ENCODE results near the gene FBXW5.

FBXW5 gene

DNA sequence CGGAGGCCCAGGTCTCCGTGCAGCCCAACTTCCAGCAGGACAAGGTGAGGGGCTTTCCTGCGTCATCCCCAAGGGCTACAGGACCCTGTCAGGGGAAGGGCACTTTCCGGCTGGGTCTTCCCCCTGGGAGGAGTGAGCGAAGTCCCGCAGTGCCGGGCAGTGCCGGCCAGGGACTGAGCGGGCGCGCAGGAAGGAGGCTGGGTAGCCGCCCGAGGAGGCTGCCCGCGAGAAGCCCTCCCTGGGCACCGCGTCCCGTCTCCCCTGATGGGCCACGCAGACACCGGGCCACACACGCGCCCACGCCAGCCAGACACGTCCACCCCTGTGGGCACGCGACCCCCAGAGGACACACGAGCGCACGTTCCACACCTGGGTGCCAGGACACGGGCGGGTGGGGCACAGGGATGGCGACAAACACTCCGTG lies 33.1 kb upstream of the FBXW5 start:
- no peak for DNase-seq

DNA sequence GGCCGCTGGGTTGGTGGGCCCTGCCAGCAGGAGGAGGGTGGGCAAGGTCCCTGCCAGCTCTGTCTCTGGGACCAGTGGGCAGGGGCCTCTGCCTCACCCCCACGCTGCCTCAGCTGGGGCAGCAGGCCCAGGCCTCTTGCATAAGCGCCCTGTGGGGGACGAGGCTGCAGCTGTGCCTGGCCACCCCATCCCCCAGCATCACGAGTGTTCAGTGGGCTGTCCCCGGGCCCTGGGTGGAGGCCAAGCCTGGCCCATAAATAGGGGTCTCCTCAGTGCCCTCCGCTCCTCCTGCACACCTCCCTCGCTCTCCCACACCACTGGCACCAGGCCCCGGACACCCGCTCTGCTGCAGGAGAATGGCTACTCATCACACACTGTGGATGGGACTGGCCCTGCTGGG lies 32.7 kb upstream of the FBXW5 start, which contains the start of gene PTGDS:
Gene PTGDS, plus strand, starts transcription at position 282 of the 400 bp plus-strand sequence. Its CDS starts 75 bp downstream, at position 357.
- no peak for DNase-seq

DNA sequence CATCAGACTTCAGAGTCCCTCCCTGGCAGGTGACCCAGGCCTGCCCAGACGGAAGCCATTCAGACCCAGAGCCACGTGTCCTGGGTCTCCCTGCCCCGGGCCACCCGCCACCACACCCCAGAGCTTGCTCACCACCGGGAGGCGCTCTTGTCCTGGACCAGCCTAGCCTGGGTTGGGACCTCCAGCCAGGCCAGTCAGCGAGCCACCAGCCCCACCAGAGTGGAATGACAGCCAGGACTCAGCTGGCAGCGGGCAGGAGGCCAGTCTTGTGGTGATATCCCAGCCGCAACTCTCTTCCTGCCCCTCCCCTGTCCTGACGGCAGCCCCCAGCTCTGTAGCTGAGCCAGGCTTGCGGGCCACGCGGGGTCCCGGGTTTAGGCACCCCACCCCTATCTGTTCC lies 31.1 kb upstream of the FBXW5 start:
- DNase-seq, result no peak

DNA sequence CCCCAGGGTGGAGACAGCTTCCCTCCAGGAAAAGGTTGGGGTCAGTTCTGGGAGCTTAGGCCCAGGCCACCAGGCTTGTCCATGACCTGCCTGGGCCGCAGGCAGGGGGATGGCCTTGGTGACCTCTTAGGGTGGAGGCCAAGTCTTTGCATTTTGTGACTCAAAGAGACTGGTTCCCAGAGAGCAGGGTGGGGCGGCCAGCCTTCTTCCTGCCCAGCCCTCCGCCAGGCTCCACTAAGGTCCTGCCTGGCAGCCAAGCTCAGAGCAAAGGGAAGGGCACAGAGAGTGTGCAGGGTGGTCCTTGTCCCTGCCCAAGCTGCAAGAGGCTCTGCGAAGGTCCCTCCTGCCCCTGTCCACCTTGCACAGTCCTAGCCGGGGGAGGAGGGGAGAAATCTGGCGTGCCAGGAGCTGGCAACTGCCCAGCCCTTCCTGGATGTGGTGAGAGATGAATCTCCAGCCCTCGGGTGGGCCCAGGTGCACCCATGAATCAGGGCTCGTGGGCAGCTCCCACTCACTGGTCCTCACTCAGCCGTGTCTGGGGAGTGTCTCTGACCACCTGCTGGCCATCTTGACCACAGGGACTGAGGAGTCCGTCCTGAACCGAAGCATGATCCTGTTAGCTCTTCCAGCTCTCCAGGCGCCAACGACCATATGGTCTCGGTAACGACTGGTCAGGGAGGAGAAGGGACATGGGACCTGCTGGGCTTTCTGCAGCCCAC lies 30.4 kb upstream of the FBXW5 start:
- no peak for DNase-seq

DNA sequence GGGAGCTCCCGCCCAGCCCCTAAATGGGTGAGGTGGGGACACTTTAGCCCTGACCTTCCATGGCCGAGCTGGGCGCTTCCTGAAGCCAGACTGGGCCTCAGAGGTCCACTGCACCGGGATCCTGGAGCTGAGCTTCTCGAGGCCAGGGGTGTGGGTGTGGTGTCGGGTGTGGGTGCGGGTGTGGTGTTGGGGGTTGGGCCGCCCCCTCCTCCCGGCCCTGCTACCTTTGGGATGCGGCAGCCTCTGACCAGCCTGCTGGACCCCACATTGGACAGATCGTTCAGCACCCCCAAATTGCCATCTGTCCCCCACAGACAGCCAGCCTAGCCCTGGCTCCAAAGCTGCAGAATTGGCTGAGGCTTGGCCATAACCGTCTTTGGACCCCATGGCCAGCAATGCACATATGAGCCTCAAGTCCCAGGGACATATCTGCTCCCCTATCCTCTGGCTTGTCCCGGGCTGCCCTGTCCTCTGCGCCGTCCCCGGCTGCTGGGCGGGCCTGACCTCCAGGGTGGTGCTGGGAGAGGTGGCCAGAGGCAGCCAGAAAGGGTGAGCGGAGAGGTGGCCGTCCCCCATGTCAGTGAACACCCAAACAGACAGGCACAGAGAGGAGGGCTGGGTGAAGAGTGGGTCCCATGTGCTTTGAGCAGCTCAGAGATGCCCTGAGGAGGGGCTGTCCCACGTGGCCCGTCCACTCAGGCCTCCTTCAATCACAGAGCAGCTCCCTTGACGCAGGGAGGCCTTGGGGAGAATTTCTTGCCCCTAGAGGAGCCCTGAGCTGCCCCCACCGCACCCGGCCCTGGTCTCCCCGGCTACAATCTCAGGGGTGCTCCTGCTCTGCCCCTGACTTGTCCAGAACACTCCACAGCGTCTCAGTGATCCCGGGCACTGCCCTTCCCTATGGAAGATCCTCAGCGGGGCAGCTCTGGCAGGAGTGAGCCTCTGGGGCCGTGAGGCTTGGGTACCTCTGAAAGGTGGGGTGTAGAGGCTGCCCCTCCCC lies 29.4 kb upstream of the FBXW5 start:
- DNase-seq, result no peak

DNA sequence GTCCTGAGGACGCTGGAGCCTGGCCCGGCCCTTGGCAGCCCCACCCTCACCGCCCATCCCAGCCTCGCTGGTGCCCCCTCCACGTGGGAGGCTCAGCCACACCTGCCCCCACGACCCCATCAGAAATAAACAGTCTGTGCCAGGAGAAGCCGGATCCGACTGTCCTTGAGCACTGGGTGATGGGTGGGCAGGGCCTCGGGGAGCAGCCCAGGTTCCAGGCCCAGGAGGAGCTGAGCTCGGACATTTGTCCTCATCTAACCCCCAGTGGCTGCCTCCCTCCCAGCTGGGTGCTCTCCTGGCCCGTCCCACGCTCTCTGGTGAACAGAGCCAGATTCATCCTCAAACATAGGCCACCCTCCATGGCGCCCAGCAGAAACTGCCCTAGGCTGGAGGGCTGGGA lies 28.2 kb upstream of the FBXW5 start:
- no peak for DNase-seq

DNA sequence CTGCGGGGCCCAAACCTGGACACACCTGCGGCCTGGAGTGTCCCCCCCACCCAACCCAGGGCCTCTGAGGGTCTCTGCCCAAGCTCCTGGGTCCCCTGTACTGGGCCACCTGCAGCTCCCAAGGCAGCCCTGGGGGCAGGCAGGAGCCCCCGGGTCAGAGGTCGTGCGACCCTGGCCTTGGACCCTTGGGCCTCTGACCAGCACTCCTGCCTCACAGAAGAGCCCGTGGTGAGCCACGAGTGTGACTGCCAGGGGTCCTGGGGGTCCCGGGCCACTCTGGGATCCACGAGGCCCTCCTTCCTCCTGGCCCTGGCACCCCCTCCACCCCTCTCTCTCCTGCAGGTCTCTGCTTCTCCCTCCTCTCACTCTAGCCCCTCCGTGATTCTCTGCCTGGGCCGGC lies 27.8 kb upstream of the FBXW5 start:
- DNase-seq, result no peak

DNA sequence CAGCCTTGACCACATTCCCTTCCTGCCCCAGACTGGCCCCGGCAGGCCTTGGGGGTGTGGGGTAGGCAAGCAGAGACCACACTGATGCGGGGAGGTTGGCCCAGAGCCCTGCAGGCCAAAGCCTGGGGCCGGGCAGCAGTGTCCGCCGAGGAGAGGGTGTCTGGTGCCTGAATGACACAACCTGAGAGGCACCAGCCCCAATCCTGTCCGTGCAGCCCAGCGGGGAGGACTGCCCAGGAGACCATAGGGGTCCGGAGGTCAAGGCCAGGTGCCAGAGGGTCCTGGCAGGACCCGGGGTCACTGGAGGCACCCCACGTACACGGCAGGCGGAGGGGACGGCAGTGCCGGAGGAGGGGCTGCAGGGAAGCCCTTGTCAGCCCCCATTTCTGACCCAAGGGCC lies 27.2 kb upstream of the FBXW5 start:
- DNase-seq, result no peak

DNA sequence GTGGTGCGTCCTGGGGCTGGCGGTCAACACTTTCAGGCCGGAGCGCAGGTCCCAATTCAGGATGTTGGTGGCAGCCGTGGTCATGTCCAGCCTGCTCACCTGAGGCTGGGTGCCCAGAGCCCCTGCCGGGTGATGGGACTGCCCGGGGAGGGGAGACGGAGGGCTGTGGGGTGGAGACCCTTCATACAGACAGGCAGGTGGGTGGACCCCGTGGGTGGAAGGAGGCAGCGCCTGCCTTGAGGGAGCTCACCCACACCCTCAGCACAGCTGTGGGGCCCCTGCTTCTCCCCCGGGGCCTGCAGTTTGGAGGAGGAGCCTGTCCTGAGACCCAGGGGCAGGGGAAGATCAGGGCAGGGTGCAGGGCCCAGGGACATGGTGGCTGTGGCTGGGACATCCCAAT lies 25.8 kb upstream of the FBXW5 start:
- no peak for DNase-seq

DNA sequence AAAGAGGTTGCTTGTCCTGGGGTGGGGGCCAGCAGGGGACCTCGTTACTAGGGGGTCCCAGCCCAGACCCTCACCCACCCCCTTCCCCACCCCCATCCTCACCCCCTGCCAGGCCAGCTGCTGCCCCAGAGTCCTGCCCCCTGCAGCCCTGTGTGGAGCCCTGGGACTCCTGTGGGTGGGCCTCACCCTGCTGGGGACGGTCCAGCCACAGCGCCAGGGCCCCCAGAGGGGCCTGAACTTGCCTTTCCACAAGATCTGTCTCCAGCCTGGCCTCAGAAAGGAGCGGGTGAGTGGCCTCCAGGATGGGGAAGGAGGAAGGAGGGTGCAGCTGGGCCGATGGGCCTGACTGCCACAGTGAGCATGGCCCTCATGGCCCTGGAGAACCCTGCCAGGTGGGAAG lies 25.2 kb upstream of the FBXW5 start:
- DNase-seq, result no peak

DNA sequence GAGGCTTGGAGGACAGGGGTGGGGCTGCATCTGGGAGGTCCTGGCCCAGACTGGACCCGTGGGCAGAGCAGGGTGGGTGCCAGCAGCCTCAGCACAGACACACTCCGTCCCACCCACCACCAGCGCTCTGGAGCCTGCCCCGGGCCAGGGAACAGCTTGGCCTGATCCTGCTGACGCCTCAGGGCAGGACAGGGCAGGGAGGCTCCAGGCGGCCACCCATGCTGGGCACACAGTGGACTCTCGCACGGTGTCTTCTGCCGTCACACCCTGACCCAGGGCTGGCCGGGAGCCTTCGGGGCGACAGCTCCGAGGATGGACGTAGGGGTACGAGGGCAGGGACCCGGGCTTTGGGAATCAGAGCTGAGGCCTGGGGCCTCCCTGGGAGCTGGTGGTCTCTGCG lies 24.6 kb upstream of the FBXW5 start:
- no peak for DNase-seq

DNA sequence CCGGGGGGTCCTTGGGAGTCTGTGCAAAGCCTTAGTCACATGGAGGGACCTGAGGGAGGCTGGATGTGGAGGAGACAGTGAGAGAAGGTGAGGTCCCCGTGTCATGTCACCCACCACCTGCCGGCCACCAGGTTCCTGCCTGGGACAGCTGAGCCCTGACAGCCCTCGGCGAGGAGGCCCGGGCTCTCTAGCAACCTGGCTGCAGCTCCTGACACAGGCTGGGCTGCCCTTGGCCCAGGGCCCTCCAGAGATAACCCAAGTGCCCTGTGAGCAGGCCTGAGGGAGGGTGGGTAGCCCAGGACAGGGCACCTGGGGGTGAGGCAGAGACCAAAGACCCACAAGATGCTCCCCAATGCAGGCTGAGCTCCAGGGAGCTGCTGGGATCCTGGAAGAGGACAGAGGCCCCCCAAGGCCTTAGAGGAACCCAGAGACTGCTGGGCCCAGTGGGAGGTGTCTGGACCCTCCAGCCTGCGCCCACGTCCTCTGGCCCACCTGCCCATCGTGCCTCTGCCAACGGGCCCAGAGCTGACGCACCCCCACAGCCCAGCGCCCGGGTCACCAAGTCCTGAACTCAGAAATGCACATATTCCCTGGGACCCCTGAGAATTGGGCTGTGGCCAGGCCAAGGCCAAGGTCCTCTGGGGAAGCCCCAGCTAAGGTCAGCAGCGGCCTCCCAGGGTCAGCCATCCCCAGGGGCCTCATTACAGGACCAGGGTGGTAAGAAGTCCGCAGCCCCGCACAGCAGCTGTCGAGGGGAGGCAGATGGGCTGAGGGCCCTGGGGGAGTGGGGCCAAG lies 24.0 kb upstream of the FBXW5 start:
- DNase-seq, result no peak

DNA sequence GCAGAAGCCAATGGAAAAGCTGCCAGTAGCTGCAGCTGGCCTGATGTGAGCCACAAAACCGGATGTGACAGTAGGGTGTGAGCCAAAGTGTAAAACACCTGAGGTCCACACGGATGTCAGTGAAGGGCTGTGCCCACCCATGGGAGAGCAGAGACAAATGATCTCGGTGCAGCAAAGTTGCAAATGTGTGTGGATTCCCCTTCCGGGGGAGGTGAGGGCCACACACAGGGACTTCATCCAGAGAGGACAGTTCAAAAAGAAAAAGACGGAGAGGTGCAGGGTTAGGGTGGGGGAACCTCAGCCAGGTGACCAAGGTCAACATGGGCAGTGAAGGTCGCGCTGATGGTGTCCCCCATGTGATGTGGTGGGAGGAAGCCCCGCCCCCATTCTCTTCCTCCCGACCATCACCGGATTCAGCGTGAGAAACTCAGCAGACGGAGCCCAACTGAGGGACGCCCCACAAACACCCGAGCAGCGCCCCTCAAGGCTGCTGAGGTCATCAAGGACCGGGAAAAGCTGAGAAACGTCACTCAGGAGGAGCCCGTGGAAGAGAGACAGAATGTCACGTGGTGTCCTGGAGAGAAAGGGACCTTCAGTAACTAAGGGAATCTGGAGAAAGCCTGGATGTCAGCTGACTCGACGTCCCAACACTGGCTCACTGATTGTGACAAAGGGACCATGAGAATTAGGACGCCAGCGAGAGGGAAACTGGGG lies 21.4 kb upstream of the FBXW5 start:
- no peak for DNase-seq

DNA sequence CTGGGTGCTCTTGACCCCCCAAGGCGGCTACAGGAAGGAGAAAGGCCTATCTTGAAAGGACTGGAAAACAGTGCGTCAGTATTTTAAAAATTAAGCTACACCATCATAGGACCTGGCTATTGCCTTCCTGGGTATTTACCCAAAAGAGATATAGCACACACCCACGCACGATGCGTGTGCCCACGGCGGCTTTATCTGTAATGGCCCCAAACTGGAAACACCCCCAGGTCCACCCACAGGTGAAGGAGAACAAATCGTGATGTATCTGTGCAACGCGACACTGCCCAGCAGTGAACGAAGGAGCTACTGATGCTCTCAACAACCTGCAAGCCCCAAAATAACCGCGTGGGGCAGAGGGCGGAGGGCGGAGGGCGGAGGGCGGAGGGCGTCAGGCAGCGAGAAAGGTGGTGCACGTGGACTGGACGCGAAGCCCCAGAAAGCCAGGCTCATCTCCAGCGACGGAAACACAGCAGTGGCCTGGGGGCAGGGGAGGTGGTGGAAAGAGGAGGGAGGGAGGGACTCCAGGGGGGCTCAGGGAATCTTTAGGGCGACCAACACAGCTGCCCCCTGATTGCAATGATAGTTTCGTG lies 20.4 kb upstream of the FBXW5 start:
- DNase-seq, result no peak

DNA sequence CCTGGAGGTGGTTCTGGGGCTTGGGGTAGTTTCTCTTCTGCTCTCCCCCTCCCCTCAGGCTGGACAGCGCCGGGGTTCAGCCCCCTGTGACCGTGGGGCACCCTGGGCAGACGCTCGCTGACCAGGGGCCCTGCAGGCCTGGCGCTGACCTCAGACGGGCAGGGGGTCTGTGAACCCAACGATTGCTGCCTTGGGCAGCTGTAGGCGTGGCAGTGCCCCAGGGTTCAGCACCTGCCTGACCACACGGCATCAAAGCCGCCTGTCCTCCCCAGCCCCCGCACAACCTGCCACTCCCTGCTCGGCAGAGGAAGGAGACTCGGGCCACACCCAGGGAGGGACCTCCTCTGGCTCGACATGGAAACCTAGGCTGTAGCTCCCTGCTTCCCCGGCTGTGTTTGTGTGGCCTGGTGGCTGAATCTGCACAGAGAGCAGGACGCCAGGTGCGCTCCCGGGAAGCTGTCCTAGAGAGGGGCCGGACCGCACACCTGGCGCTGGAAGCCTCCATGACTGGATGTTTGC lies 19.7 kb upstream of the FBXW5 start:
- DNase-seq, result peak in 1 of 2 experiments; percentile 47

DNA sequence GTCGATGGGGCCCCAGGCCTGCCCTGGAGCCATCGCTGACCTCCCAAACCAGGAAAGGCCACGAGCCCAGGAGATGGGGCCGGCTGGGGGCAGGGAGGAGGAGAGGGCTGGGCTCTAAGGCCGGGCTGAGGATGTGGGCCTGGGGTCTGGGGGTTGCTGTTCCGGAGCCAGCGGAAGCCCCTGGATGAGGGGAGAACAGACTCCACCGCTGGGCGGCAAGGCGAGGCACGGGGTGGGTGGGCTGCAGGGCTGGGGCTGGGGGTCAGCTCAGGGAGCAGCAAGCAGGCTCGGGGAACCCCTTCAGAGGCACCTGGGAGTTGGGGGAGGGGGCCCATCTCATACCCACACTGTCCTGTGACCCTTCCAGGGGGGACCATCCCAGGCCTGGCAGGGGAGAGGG lies 19.2 kb upstream of the FBXW5 start:
- DNase-seq, result no peak

DNA sequence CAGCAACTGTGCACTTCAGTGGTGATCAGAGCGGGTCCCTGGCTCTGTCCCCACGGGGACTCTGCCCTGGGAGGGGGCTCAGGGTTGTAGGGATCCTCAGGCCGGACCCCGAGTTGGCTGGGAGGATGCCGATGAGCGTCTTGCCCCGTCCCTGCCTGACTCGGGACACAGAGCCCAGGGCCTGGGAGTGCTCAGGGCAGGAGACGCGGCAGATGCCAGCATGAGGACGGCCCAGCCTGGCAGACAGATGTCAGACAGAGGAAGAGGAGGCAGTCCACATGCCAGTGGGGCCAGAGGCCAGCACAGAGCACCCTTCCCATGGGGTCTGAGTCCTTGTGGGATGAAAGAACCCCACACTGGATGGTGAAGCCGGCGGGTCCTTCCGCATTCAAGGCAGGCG lies 18.8 kb upstream of the FBXW5 start:
- no peak for DNase-seq

DNA sequence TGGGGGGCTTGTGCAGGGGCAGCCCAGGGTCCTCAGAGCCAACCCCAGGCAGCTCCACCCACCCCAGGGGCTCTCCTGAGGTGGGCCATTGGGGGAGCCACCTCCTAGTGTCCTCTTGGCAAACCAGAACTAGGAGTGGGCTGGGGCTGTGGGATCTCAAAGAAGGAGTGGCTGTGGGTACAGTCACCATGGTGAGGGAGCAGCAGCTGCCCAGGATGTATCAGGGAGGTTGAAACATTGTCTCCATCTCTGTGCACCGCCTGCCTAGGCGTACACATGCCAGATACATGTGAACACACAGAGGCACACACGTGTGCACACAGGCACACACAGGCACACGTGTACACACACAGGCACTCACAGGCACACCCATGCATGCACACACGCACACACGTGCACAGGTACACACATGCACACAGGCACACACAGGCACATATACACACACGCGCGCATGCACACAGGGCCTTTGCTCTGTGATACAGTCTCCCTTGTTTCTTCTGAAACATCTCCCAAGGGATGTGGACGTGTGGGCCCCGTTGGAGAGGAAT lies 18.2 kb upstream of the FBXW5 start:
- DNase-seq, result no peak

DNA sequence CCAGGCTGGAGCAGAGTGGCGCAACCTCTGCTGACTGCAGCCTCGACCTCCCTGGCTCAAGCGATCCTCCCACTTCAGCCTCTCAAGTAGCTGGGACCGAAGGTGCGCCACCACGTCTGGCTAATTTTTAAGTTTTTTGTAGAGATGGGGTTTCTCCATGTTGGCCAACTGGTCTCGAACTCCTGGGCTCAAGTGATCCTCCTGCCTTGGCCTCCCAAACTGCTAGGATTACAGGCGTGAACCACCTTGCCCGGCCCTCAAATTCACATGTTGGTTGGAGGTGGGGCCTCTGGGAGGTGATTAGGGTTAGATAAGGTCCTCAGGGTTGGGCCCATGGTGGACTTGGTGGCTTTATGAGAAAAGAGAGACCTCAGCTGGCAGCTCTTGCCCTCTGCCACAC lies 17.6 kb upstream of the FBXW5 start:
- DNase-seq, result no peak

DNA sequence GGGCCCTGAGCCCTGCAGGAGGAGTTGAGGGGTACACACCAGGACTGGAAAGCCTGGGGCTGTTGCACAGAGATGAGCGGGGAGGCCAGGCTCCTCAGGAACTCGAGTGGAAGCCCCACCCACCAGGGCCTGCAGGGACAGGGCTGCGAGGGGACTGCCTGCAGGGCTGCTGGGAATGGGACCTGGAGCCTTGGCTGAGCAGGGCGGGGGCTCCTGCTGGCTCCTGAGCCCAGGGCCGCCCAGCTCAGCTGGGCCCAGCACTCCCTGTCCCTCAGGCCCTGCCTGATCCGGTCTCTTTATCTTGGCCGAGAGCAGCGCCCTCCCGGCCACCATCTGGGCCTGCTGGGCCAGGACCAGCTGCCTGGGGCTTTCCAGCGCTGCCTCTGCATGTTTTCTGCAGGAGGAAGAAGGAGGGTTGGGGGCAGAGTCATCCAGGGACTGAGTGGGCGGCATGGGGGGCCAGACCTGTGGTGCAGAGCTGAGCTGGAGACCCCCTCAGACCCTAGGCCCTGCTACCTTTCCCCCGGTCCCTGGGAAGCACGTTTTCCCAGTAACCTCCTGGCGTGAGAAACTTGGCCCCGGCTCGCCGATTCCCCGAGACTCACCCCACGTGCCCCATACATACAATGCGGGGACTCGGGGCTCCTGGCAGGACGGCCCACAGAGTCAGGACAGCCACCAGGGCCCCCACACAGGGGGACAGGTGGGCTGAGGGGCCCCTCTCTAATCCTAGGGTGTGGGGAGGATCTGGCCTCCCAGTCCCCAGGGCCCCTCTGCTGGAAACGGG lies 16.9 kb upstream of the FBXW5 start:
- no peak for DNase-seq

DNA sequence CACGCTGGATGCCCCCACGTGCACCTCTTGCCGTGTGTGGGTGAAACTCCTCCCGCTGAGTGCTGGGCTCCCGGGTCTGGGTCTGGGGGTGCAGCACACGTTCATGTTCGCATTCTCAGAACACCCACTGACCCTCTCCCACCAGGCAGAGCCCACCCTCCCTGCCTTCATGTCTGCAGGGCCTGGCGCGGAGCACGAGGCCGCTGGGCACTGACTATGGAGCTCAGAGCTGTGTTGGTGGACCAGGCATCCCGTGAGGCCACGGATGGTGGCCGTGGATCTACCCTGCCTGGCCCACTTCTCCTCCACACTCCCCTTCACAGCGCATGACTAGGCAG lies 16.4 kb upstream of the FBXW5 start:
- DNase-seq, result no peak

All from NCI-H526 (cell line).